OCI-LY7 (cell line): Measurements from ENCODE around the gene RPL34.

Source experiments
- CTCF ChIP-seq: fragments of 200-600 bp; sonication (generic); conservative IDR thresholded peaks from 2 replicates; pipeline ENCODE4 v1.5.1; 2014; ENCODE audit warnings: mild to moderate bottlenecking, antibody characterized with exemption, low read length, moderate library complexity, mixed read lengths
- EZH2phosphoT487 ChIP-seq: fragments of 200-600 bp; sonication (generic); IDR thresholded peaks from 2 replicates; pipeline ENCODE4 v1.6.1; 2018; ENCODE audit warnings: low read depth, borderline replicate concordance, mild to moderate bottlenecking, mixed run types, antibody characterized with exemption, low read length, moderate library complexity, mixed read lengths

GRCh38 chr4:108636246-108636645 lies 15.9 kb downstream of the RPL34 start:
- TF ChIP-seq CTCF (no peak), EZH2phosphoT487 (no peak)
